Esophagus squamous epithelium (tissue), 5 donors: Measurements from ENCODE around the gene HIPK2. TPM values are rescaled to one million over a fixed set of nuclear protein-coding genes. Genes with fewer than 3 reads are reported as not detected.

Source experiments
- DNase-seq: peaks from one replicate; lab custom pipeline; 2025; lab: John Stamatoyannopoulos, UW
- H3K27ac ChIP-seq, 4 donors: fragments of 200-600 bp; sonication (generic); one replicate each; pipeline ENCODE4 v1.5.1; 2016 to 2019; ENCODE audit warnings: mild to moderate bottlenecking in 1 of 4
- H3K27me3 ChIP-seq, 4 donors: fragments of 200-600 bp; sonication (generic); 1 replicate in 3 of 4; 2 replicates in 1 of 4; pipeline versions ENCODE4 v1.5.1 to v1.6.0; 2017 to 2021; ENCODE audit warnings: antibody characterized with exemption in 1 of 4
- H3K36me3 ChIP-seq, 3 donors: fragments of 200-600 bp; sonication (generic); one replicate each; pipeline ENCODE4 v1.5.1; 2016 to 2019
- H3K4me1 ChIP-seq, 3 donors: fragments of 200-600 bp; sonication (generic); one replicate each; pipeline ENCODE4 v1.5.1; 2017 to 2019
- H3K4me3 ChIP-seq, 4 donors: fragments of 200-600 bp; sonication (generic); 1 replicate in 3 of 4; 2 replicates in 1 of 4; pipeline ENCODE4 v1.5.1; 2016 to 2019; ENCODE audit warnings: mild to moderate bottlenecking in 2 of 4, moderate library complexity in 1 of 4
- H3K9me3 ChIP-seq, 3 donors: fragments of 200-600 bp; sonication (generic); one replicate each; pipeline ENCODE4 v1.5.1; 2016 to 2019
- CTCF ChIP-seq, 6 experiments: fragments of 450-650 bp in 4 of 6; fragments of 200-600 bp in 2 of 6; sonication (generic) in 2 of 6; IDR thresholded peaks; one replicate each; pipeline ENCODE4 v1.5.1; 2016 to 2019; ENCODE audit warnings: antibody characterized with exemption in 6 of 6, mild to moderate bottlenecking in 4 of 6, moderate library complexity in 4 of 6
- POLR2A ChIP-seq, 4 donors: fragments of 450-650 bp; IDR thresholded peaks; one replicate each; pipeline ENCODE4 v1.6.1; 2017; ENCODE audit warnings: antibody characterized with exemption in 4 of 4, mild to moderate bottlenecking in 4 of 4, moderate library complexity in 3 of 4
- WGBS, 2 donors: methylation state at CpG; one replicate each; pipeline ENCODE4 v1.1.5; 2018; 5-methylcytosine and 5-hydroxymethylcytosine counted together
- intact Hi-C: fragments of 100-400 bp; cut with DNase I; formaldehyde crosslinking; loops from one replicate; pipeline ENCODE4 v1.15.0; 2022
- total RNA-seq, 4 donors: library from RNA; depleted of rRNA; stranded (reverse); fragments of >200 nt; gene quantifications; one replicate each; pipeline ENCODE4 v1.1.0, GENCODE V29; 2016
- donor health status: DM: yes; HTN: yes; CAD: no.

Gene HIPK2
- total RNA-seq, 4 donors from 2014 or later = 17.8 to 37.9 (median 29.3) TPM

GRCh38 chr7:139777133-139777891 is 486 bp downstream of the HIPK2 start:
- intact Hi-C loops = loop anchor here (10.0 kb wide), 1 partner anchor 133 kb away; no protein-coding TSS in a partner anchor
- H3K4me3 ChIP-seq = peak overlapping the region; percentile 80 to 92 (median 90)
- no peak for TF ChIP-seq POLR2A (IDR thresholded peaks at IDR 0.05)
- DNase-seq = no peak
- 0% methylated on average over 24 to 25 of the region's 102 CpGs for WGBS, 2 donors
- peaks cover 21 to 82% (median 30%) of the 10 kb centered on the region in 3 donors for H3K4me1 ChIP-seq
- peak overlapping the region; percentile 98 to 99 (median 98) for H3K27ac ChIP-seq
- H3K27me3 ChIP-seq = no peaks in the 10 kb centered on the region
- no peaks in the 10 kb centered on the region for H3K9me3 ChIP-seq
- peaks cover 0 to 8% (median 0%) of the 10 kb centered on the region in 3 donors for H3K36me3 ChIP-seq

GRCh38 chr7:139776486-139777132 is 1.2 kb downstream of the HIPK2 start:
- no peak for TF ChIP-seq CTCF (IDR thresholded peaks at IDR 0.05)
- peak in 1 of 4 donors; percentile 48 for TF ChIP-seq POLR2A (IDR thresholded peaks at IDR 0.05)
- peak overlapping the region; percentile 80 to 92 (median 90) for H3K4me3 ChIP-seq
- 0 to 2% methylated on average over 14 to 24 of the region's 26 CpGs for WGBS, 2 donors
- DNase-seq = no peak
- no peaks in the 10 kb centered on the region for H3K9me3 ChIP-seq
- intact Hi-C loops = loop anchor here (10.0 kb wide), 1 partner anchor 132 kb away; no protein-coding TSS in a partner anchor
- peaks cover 0 to 8% (median 0%) of the 10 kb centered on the region in 3 donors for H3K36me3 ChIP-seq
- H3K27ac ChIP-seq = peak overlapping the region; percentile 98 to 99 (median 98)
- peaks cover 28 to 82% (median 30%) of the 10 kb centered on the region in 3 donors for H3K4me1 ChIP-seq
- no peaks in the 10 kb centered on the region for H3K27me3 ChIP-seq

- Histone ChIP-seq H3K4me1 (peaks cover 30 to 82% (median 34%) of the 10 kb centered on the region in 3 donors), H3K27ac (peak overlapping the region; percentile 98 to 99 (median 98)), H3K27me3 (no peaks in the 10 kb centered on the region), H3K9me3 (no peaks in the 10 kb centered on the region), H3K4me3 (peak overlapping the region; percentile 80 to 92 (median 90)), H3K36me3 (peaks cover 0 to 8% (median 0%) of the 10 kb centered on the region in 3 donors)
- intact Hi-C loops = loop anchor here (10.0 kb wide), 1 partner anchor 131 kb away; no protein-coding TSS in a partner anchor
- no peak for DNase-seq
- 0 to 1% methylated on average over 11 of the region's 11 CpGs for WGBS, 2 donors
- TF ChIP-seq CTCF (IDR thresholded peaks at IDR 0.05) = peak; percentile 57 to 79 (median 72)
- TF ChIP-seq POLR2A (IDR thresholded peaks at IDR 0.05) = peak in 1 of 4 donors; percentile 41
Observed at GRCh38 chr7:139775829-139776266, 1.9 kb downstream of the HIPK2 start.

- no peak for DNase-seq
- H3K4me1 ChIP-seq = peaks cover 23 to 82% (median 29%) of the 10 kb centered on the region in 3 donors
- TF ChIP-seq CTCF (IDR thresholded peaks at IDR 0.05) = no peak
- no peak for TF ChIP-seq POLR2A (IDR thresholded peaks at IDR 0.05)
- intact Hi-C loops = loop anchor here (10.0 kb wide), 1 partner anchor 130 kb away; no protein-coding TSS in a partner anchor
- H3K9me3 ChIP-seq = no peaks in the 10 kb centered on the region
- H3K27ac ChIP-seq = peak overlapping the region in 1 of 4 donors; percentile 98
- no peak overlapping the region for H3K4me3 ChIP-seq
- whole genome bisulfite sequencing, 2 donors = 29 to 43% methylated on average over 1 of the region's 1 CpG
- peaks cover 0 to 18% (median 0%) of the 10 kb centered on the region in 3 donors for H3K36me3 ChIP-seq
- H3K27me3 ChIP-seq = no peaks in the 10 kb centered on the region
Observed at GRCh38 chr7:139774376-139774775, 3.4 kb downstream of the HIPK2 start.

GRCh38 chr7:139773371-139773770 is 4.4 kb downstream of the HIPK2 start:
- WGBS, 2 donors = 87 to 97% methylated on average over 4 to 5 of the region's 5 CpGs
- Histone ChIP-seq H3K4me3 (no peak overlapping the region), H3K27me3 (no peaks in the 10 kb centered on the region), H3K4me1 (peaks cover 21 to 81% (median 23%) of the 10 kb centered on the region in 3 donors), H3K27ac (peak overlapping the region in 1 of 4 donors; percentile 21), H3K9me3 (no peaks in the 10 kb centered on the region), H3K36me3 (peaks cover 0 to 22% (median 0%) of the 10 kb centered on the region in 3 donors)
- intact Hi-C loops = loop anchor here (10.0 kb wide), 1 partner anchor 129 kb away; no protein-coding TSS in a partner anchor
- no peak for TF ChIP-seq POLR2A (IDR thresholded peaks at IDR 0.05)
- TF ChIP-seq CTCF (IDR thresholded peaks at IDR 0.05) = no peak
- no peak for DNase-seq
